ENCODE measurements around the gene FGD3. TPM values are rescaled to one million over a fixed set of nuclear protein-coding genes. Genes with fewer than 3 reads are reported as not detected.

The FGD3 gene
- total RNA-seq, 1 donor from 2014 or later: 19.9 TPM

GRCh38 chr9:92949266-92949982 is 2.1 kb downstream of the FGD3 start:
- intact Hi-C loops (cut with DNase I): no loop called here

GRCh38 chr9:92950359-92950955 is 3.1 kb downstream of the FGD3 start:
- no peak for DNase-seq (ENCODE audit: extremely low spot score in 2 of 2)
- intact Hi-C loops (cut with DNase I): no loop called here
- H3K36me3 ChIP-seq: no peaks in the 10 kb centered on the region
- no peak overlapping the region for H3K4me3 ChIP-seq
- TF ChIP-seq POLR2AphosphoS5 (IDR thresholded peaks at IDR 0.05; ENCODE audit: insufficient read depth in 1 of 2, low read depth in 1 of 2): no peak
- TF ChIP-seq POLR2A (IDR thresholded peaks at IDR 0.05): no peak
- TF ChIP-seq CTCF (IDR thresholded peaks at IDR 0.05): no peak
- no peaks in the 10 kb centered on the region for H3K9me3 ChIP-seq
- no peaks in the 10 kb centered on the region for H3K27me3 ChIP-seq
- H3K27ac ChIP-seq: peak overlapping the region; percentile 25
- peaks cover 32% of the 10 kb centered on the region for H3K4me1 ChIP-seq

More at GRCh38 chr9:92949266-92949982, 2.1 kb downstream of the FGD3 start:
- no peaks in the 10 kb centered on the region for H3K27me3 ChIP-seq
- H3K27ac ChIP-seq: no peak overlapping the region
- H3K4me1 ChIP-seq: peaks cover 29% of the 10 kb centered on the region
- H3K9me3 ChIP-seq: no peaks in the 10 kb centered on the region
- H3K4me3 ChIP-seq: no peak overlapping the region
- no peak for DNase-seq (ENCODE audit: extremely low spot score in 2 of 2)
- TF ChIP-seq POLR2AphosphoS5 (IDR thresholded peaks at IDR 0.05; ENCODE audit: insufficient read depth in 1 of 2, low read depth in 1 of 2) (no peak), POLR2A (IDR thresholded peaks at IDR 0.05) (no peak), CTCF (IDR thresholded peaks at IDR 0.05) (no peak)
- no peaks in the 10 kb centered on the region for H3K36me3 ChIP-seq

GRCh38 chr9:92952906-92953610 is 5.7 kb downstream of the FGD3 start:
- no peak for DNase-seq (ENCODE audit: extremely low spot score in 2 of 2)
- Histone ChIP-seq H3K4me3 (no peak overlapping the region), H3K27me3 (no peaks in the 10 kb centered on the region), H3K27ac (no peak overlapping the region), H3K9me3 (no peaks in the 10 kb centered on the region), H3K36me3 (no peaks in the 10 kb centered on the region), H3K4me1 (peaks cover 20% of the 10 kb centered on the region)
- intact Hi-C loops (cut with DNase I): no loop called here
- no peak for TF ChIP-seq POLR2A (IDR thresholded peaks at IDR 0.05)
- TF ChIP-seq POLR2AphosphoS5 (IDR thresholded peaks at IDR 0.05; ENCODE audit: insufficient read depth in 1 of 2, low read depth in 1 of 2): no peak
- no peak for TF ChIP-seq CTCF (IDR thresholded peaks at IDR 0.05)

GRCh38 chr9:92954049-92954861 is 6.9 kb downstream of the FGD3 start:
- no peaks in the 10 kb centered on the region for H3K9me3 ChIP-seq
- intact Hi-C loops (cut with DNase I): no loop called here
- DNase-seq (ENCODE audit: extremely low spot score in 2 of 2): peak in 1 of 2 donors; percentile 93
- no peak for TF ChIP-seq CTCF (IDR thresholded peaks at IDR 0.05)
- TF ChIP-seq POLR2A (IDR thresholded peaks at IDR 0.05): no peak
- TF ChIP-seq POLR2AphosphoS5 (IDR thresholded peaks at IDR 0.05; ENCODE audit: insufficient read depth in 1 of 2, low read depth in 1 of 2): peak in 1 of 2 donors; percentile 80
- no peak overlapping the region for H3K4me3 ChIP-seq
- H3K36me3 ChIP-seq: no peaks in the 10 kb centered on the region
- H3K4me1 ChIP-seq: peaks cover 19% of the 10 kb centered on the region
- peak overlapping the region; percentile 51 for H3K27ac ChIP-seq
- no peaks in the 10 kb centered on the region for H3K27me3 ChIP-seq

All from vagina (tissue), 2 donors.